ENCODE results near the gene CA5A. TPM values are rescaled to one million over a fixed set of nuclear protein-coding genes. Genes with fewer than 3 reads are reported as not detected.
A peak's percentile ranks its signal among the peaks of the same experiment; 100 is the strongest.
"Not testable (repeated sequence)": the region's sequence is repeated elsewhere in the genome, so short reads cannot be mapped to it uniquely, and the experiment has no call there.

CA5A gene
- total RNA-seq (2022) (not detected in 2 replicates), Bru-seq, nascent RNA (percentile 2 among the genes with signal in this experiment), BruChase-seq, experiment 1, labeled RNA remaining after a 6-hour chase (not detected), BruChase-seq, experiment 2, labeled RNA remaining after a 2-hour chase (not detected)
- long read RNA-seq = 0 reads

- ChIA-PET CTCF (interaction anchor here (0.7 kb wide), 1 partner anchor 512 kb away, joined by 3 read pairs; no protein-coding TSS in a partner anchor), POLR2A (interaction anchor here (0.7 kb wide), 1 partner anchor 71 kb away, joined by 3 read pairs; no protein-coding TSS in a partner anchor)
- peaks cover 33% of the 10 kb centered on the region for H3K27me3 Mint-ChIP-seq (ENCODE audit: insufficient read depth, unreplicated experiment)
- TF ChIP-seq CTCF (IDR thresholded peaks at IDR 0.05; ENCODE audit: unreplicated experiment) = no peak
- H3K9me3 Mint-ChIP-seq (ENCODE audit: unreplicated experiment) = peaks cover 13% of the 10 kb centered on the region
- no peak for DNase-seq (ENCODE audit: unreplicated experiment)
- H3K36me3 Mint-ChIP-seq (ENCODE audit: insufficient read depth, unreplicated experiment) = no peaks in the 10 kb centered on the region
- H3K4me1 Mint-ChIP-seq (ENCODE audit: insufficient read depth, unreplicated experiment) = no peaks in the 10 kb centered on the region
- intact Hi-C loops (cut with micrococcal nuclease) = no loop called here
- no peak within 1 kb of the TSS for H3K27ac Mint-ChIP-seq (ENCODE audit: low read depth, unreplicated experiment)
- BruUV-seq (replicated peaks) = no TSS peak
- H3K4me3 Mint-ChIP-seq (ENCODE audit: unreplicated experiment) = no peak within 1 kb of the TSS
Observed at GRCh38 chr16:87936375-87937230, at the start of gene CA5A. CA5A (minus strand) TSS chr16:87936529; CDS start chr16:87936450, 79 bp downstream.

- CTCF ChIA-PET; POLR2A ChIA-PET; DNase-seq (ENCODE audit: unreplicated experiment); BruUV-seq (replicated peaks); H3K27me3 Mint-ChIP-seq (ENCODE audit: insufficient read depth, unreplicated experiment); H3K9me3 Mint-ChIP-seq (ENCODE audit: unreplicated experiment); intact Hi-C loops (cut with micrococcal nuclease); H3K4me3 Mint-ChIP-seq (ENCODE audit: unreplicated experiment); H3K27ac Mint-ChIP-seq (ENCODE audit: low read depth, unreplicated experiment); H3K4me1 Mint-ChIP-seq (ENCODE audit: insufficient read depth, unreplicated experiment): not testable (repeated sequence)
- H3K36me3 Mint-ChIP-seq (ENCODE audit: insufficient read depth, unreplicated experiment) = peaks cover 46% of the 10 kb centered on the region
Observed at GRCh38 chr16:87985493-87985892, 49.2 kb upstream of the CA5A start.

DNA sequence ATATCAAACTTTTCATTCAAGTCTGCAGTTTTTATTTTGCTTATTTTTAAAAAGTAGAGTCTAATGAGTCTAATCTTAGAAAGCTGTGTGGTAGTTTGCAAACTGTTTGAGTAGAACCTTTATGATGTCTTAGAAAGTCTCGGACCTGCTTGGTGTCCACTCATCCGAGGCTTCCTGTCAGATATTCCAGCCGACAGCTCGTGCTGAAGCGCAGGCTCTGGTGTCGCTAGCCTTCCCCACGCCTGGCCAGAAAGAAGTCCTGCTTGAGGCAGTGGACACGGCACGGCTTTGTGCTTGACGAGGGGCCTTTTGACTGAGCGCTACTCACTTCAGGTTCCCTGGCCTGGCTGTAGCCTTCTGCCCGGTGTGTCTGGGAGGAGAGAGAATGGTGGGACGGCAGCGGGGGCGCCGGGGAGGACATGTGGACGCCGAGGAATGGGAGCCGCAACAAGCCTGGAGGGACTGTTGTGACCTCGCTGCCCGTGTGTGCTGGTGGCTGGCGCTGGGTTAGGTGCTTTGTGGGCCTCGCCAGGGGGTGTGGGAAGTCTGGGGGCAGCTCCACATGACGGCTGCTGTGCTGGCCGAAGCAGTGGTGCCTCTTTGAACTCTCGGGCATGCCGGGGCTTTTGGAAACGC is 48.4 kb upstream of the CA5A start:
- ChIA-PET POLR2A (no interaction called here), CTCF (interaction anchor here (0.7 kb wide), 1 partner anchor 79 kb away, joined by 3 read pairs; no protein-coding TSS in a partner anchor)
- BruUV-seq (replicated peaks) = no TSS peak
- H3K4me1 Mint-ChIP-seq (ENCODE audit: insufficient read depth, unreplicated experiment) = no peaks in the 10 kb centered on the region
- intact Hi-C loops (cut with micrococcal nuclease) = no loop called here
- H3K9me3 Mint-ChIP-seq (ENCODE audit: unreplicated experiment) = no peaks in the 10 kb centered on the region
- no peak overlapping the region for H3K4me3 Mint-ChIP-seq (ENCODE audit: unreplicated experiment)
- no peak overlapping the region for H3K27ac Mint-ChIP-seq (ENCODE audit: low read depth, unreplicated experiment)
- DNase-seq (ENCODE audit: unreplicated experiment) = no peak
- TF ChIP-seq CTCF (IDR thresholded peaks at IDR 0.05; ENCODE audit: unreplicated experiment) = no peak
- no peaks in the 10 kb centered on the region for H3K27me3 Mint-ChIP-seq (ENCODE audit: insufficient read depth, unreplicated experiment)
- peaks cover 46% of the 10 kb centered on the region for H3K36me3 Mint-ChIP-seq (ENCODE audit: insufficient read depth, unreplicated experiment)

- intact Hi-C loops (cut with micrococcal nuclease); H3K4me1 Mint-ChIP-seq (ENCODE audit: insufficient read depth, unreplicated experiment); H3K4me3 Mint-ChIP-seq (ENCODE audit: unreplicated experiment); POLR2A ChIA-PET; H3K9me3 Mint-ChIP-seq (ENCODE audit: unreplicated experiment); H3K27ac Mint-ChIP-seq (ENCODE audit: low read depth, unreplicated experiment); DNase-seq (ENCODE audit: unreplicated experiment); H3K27me3 Mint-ChIP-seq (ENCODE audit: insufficient read depth, unreplicated experiment): not testable (repeated sequence)
- H3K36me3 Mint-ChIP-seq (ENCODE audit: insufficient read depth, unreplicated experiment) = peaks cover 41% of the 10 kb centered on the region
- CTCF ChIA-PET = interaction anchor here (0.7 kb wide), 1 partner anchor 79 kb away, joined by 3 read pairs; no protein-coding TSS in a partner anchor
- TSS peak; percentile 14 for BruUV-seq (replicated peaks)
Observed at GRCh38 chr16:87984180-87984579, 47.9 kb upstream of the CA5A start.

DNA sequence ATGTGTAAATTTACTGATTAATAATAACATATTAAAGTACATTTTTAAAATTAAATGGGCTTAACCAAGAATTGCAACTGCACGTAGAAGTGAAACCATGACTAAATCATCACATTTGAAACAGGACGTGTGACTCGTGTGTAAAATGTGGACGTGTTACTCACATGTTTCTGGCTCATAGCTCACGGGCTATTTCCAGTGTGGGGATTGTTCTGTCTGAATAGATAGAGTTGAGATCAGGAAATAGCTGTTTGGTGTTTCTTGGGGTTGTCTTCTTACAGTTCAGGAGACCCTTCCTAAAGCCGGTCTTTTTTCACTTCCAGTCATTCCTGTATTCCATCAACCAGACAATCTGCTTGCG is 47.4 kb upstream of the CA5A start:
- CTCF ChIA-PET; H3K4me1 Mint-ChIP-seq (ENCODE audit: insufficient read depth, unreplicated experiment); POLR2A ChIA-PET; H3K27ac Mint-ChIP-seq (ENCODE audit: low read depth, unreplicated experiment); H3K4me3 Mint-ChIP-seq (ENCODE audit: unreplicated experiment); intact Hi-C loops (cut with micrococcal nuclease); DNase-seq (ENCODE audit: unreplicated experiment); H3K9me3 Mint-ChIP-seq (ENCODE audit: unreplicated experiment); BruUV-seq (replicated peaks); H3K27me3 Mint-ChIP-seq (ENCODE audit: insufficient read depth, unreplicated experiment): not testable (repeated sequence)
- H3K36me3 Mint-ChIP-seq (ENCODE audit: insufficient read depth, unreplicated experiment) = peaks cover 41% of the 10 kb centered on the region

All from MCF 10A (cell line).